ENCODE results near the gene SLC25A27.
A peak's percentile ranks its signal among the peaks of the same experiment; 100 is the strongest.

Gene SLC25A27

DNA sequence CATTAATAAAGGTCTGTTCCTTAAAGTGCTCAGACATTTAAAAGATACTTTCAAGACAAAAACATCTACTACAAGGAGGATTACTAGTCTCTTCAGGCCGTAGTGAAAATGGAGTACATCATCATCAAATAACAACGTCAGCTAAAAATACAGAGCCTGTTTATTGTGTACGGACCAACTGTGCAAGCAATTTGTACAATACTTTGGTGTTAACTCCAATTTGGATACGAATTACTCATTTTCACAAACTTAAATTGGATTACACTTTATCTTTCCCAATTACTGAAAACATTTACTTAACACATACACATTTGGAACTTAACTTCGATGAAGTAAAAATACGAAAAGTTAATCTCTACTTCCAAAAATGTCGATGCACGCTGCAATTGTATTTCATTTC is 959 bp upstream of the SLC25A27 start:
- no peak for DNase-seq

DNA sequence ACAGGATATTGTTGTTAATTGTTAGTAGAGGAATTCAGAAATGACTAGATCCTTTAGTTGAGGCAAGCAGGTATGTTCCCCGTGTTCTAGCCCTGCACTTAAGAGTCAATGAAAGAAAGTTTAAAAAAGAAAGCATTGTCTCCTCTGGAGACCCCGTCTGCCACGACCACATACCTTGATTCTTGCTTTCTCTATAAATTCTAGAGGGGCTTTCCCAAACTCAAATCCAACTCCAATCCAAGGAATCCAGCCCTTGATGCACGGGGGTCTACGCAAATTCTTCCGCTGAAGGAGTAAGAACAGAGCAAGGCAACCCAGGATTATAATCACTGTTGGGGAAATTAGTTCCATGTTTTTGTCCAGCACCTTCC is 558 bp upstream of the SLC25A27 start:
- DNase-seq: no peak

DNA sequence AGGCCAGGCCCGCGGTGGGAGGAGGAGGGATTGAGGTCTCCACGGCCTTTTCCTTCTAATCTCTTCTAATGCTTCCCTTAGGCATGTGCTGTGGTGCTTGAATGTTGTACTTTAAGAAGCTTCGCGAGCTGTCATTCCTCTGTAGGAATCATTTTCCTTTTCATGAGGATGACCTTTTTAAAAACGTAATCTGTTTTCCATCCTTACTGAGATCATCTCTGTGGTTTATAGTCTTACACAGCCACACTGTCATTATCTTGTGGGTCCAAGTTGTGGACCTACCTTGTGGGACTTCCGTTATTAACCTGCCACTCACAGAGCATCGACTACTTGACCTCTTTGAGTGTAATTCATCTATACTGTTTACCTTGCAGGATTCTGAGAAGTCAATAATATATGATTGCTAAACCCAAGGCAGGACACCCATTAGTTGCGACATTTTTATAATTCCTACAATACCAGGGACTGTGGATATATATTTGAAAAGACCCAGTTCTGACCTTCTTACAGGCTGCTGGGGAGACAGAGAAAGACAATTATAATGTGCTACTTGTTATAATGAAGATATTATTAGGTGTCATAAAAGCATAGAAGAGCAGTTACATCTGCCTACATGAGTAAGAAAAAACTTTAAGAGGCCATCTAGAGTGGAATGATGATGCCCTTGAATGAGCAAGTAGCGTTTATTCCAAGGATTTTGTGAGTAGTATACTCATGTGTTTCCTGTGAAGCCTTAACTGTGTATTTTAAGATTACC is 842 bp downstream of the SLC25A27 start:
- DNase-seq: no peak

DNA sequence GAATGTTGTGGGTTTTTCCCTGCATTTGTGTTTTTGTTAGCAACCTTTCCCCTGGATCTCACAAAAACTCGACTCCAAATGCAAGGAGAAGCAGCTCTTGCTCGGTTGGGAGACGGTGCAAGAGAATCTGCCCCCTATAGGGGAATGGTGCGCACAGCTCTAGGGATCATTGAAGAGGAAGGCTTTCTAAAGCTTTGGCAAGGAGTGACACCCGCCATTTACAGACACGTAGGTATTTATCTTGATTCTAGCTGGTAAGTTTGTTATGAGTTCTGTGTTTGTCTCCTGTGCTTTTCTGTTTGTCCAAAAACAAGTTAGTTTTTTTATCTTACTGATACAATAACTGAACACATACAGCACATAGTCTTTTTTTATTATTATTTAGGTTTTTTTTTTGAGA is 3.0 kb downstream of the SLC25A27 start:
- no peak for DNase-seq

DNA sequence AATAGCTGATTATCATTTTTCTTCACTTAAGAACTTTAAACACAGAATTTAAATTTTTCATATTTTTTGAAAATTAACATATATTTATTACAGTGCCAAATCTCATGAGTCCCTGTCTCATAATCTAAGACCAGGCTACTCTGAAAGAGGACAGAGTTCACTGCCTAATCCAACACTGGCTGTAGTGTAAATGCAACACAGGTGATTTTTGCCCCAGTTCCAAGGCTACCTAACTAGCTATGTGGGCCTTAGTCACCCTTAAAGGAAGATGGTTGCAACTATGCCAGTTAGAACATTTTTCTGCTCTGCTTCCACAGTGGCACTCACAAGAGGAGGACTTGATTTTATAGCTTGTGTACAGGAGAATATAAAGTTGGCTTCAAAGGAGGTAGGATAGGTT is 4.9 kb downstream of the SLC25A27 start:
- DNase-seq: no peak

DNA sequence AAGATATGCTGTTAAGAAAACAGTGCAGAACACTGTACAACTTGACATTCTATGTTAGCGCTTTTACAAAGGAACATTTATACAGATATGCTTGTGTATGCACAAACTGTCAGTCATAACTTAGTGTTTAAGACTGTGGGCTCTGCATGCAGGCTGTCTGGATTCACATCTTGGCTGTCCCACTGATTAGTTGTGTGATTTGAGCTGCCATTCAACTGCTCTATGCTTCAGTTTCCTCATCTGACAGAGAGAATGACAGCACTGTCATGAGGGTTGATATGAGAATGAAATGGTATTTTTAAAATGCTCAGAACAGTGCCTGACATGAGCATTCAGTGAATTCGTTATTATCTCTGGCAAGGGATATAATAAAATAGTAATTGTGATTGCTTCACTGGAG is 8.7 kb downstream of the SLC25A27 start:
- no peak for DNase-seq

DNA sequence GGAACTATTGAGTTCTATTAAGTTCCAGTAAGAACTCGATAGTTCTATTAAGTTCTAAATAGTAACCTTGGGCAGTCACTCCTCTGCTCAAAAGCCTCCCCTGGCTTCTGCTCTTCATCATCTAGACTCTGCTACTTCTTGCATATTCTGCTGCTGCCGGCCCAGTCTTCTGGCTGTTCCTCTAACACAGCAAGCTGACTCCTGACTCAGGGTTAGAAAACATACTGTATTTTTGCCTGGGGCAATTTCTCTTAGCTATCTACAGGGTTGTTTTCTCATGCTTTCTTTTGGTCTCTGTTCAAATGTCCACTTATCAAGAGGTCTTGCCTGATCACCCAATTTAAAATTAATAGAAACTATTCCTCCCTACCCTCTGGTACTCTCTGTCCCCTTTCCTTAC is 14.6 kb downstream of the SLC25A27 start:
- no peak for DNase-seq

DNA sequence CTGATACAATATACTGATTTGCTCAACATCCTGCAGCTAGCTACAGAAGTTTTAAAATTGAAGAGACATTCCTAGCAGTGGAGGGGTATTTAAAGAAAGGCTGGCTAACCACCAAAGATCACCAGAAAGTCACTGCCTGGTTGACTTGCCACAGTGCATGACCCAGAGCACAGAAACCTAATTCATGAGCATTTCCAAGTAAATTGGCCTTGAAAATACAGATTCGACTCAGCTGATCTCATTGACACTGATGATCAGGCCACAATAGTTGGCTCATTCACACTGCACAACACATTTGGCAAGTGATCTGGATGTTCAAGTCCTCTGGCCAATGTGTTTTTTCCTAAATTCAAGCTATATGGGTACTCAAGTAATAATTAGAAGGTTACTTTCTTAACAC is 21.6 kb downstream of the SLC25A27 start:
- DNase-seq: no peak

DNA sequence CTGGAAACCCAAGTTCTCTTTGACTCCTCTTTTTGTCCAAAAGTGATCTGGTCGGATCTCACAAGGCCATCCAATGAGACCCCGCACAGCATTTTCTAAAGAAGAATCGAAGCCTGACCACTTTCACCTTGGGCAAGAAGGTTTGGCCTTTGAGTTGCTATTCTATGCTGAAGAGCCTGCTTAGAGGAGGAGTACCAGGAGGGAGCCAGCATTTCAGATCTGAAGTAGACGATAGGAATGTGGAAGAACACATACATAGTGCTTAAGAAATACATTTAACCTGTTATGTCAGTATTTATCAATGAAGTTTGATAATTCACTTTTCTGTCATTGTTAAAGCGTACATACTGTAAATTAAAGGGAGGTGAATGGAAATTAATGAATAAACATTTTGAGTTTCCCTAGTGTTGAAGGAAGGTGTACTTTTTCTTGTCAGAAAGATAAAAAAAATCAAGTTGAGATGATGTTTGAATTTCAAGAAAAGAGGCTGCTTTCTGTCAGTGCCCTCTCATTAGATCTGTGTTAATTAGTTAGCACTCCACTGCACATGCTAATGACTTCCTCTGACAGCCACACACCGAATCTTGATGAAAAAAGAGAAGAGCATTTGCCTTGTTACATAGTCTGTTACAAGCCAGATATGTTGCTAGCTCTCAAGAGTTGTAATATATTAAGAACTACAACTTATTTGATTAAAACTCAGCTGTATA is 24.0 kb downstream of the SLC25A27 start:
- no peak for DNase-seq

DNA sequence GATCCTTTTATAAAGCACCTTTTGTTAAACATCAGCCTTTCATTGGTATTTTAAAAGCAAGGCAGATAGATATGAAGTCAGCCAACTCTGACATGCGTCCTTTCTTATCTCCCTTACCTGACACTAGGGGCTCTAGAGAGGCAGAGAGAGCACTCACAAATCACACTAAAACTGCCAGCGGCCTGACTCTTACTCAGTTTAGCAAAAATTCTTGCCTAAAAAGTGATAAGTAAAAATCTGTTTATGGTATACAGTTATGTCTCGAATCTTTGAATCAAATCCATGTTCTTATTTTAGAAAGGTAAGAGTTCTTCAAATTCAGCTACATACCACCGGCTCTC is 24.5 kb downstream of the SLC25A27 start:
- no peak for DNase-seq

DNA sequence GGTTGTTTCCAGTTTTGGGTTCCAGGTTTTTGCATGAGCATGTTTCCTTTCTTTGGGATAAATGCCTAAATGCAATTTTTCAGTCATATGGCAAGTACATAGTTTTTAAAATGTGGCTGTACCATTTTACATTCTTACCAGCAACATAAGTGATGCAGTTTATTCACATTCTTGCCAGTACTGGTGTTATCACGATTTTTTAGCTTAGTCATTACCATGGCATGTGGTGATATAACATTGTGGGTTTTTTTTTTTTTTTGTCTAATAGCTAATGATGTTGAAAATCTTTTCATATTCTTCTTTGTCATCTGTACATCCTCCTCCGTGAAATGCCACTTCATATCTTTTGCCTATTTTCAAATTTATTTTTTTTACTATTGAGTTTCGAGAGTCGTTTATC is 32.0 kb downstream of the SLC25A27 start:
- no peak for DNase-seq

DNA sequence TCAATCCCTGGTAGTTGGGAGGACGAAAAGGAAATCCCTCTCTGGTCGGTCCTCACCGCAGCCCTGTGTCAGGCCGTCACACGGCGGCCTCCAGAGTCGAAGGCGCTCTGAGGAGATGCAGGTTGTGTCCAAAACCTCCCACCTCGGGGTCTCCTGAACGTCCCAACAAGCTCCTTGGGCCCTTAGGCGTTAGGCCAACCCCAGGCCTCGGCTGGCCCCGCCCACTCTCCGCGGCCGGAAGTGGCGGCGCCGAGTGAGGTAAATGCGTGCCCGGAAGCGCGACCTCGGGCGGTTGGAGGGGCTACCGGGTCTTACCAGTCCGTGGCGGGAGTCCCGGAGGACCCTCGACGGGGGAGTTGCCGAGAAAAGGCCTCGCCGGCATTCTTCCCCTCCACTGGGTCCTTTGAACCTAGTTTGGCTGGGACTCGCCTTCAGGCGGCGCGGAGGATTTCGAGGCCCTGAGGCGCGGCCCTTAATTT is 34.9 kb downstream of the SLC25A27 start, which contains the start of gene TDRD6:
TDRD6 (plus strand) TSS at position 267 of the 479 bp plus-strand sequence. CDS start 244 bp downstream, outside the sequence.
- DNase-seq: no peak

DNA sequence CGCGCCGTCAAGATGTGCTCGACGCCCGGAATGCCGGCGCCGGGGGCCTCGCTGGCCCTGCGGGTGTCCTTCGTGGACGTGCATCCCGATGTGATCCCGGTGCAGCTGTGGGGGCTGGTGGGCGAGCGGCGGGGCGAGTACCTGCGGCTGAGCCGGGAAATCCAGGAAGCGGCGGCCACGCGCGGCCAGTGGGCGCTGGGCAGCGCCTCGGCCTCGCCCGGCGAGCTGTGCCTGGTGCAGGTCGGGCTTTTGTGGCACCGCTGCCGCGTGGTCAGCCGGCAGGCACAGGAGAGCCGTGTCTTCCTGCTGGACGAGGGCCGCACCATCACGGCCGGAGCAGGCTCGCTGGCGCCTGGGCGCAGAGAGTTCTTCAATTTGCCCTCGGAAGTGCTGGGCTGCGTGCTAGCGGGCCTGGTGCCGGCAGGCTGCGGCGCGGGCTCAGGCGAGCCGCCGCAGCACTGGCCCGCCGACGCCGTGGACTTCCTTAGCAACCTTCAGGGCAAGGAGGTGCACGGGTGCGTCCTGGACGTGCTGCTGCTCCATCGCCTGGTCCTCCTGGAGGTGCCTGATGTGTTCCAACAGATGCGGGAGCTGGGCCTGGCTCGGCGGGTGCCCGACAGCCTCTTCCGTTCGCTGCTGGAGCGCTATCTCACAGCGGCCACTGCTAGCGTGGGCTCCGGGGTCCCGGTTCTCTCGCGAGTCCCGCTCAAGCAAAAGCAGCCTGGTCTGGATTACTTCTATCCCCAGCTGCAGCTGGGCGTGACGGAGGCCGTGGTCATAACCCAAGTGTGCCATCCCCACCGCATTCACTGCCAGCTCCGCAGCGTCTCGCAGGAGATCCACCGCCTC is 35.6 kb downstream of the SLC25A27 start:
- no peak for DNase-seq

DNA sequence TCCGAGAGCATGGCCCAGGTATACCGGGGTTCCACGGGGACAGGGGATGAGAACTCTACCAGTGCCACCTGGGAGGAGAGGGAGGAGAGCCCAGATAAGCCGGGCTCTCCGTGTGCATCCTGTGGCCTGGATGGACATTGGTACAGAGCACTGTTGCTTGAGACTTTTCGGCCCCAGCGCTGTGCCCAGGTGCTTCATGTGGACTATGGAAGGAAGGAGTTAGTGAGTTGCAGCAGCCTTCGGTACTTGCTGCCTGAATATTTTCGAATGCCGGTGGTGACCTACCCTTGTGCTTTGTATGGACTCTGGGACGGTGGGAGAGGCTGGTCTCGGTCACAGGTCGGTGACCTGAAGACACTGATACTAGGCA is 36.2 kb downstream of the SLC25A27 start:
- no peak for DNase-seq

DNA sequence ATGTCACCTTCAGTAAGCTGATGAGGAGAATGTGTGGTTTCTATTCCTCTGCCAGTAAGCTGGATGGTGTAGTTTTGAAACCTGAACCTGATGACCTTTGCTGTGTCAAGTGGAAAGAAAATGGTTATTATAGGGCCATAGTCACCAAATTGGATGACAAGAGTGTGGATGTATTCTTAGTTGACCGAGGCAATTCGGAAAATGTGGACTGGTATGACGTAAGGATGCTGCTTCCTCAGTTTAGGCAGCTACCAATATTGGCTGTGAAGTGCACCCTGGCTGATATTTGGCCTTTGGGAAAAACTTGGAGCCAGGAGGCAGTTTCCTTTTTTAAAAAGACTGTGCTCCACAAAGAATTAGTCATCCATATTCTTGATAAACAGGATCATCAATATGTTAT is 36.9 kb downstream of the SLC25A27 start:
- no peak for DNase-seq

DNA sequence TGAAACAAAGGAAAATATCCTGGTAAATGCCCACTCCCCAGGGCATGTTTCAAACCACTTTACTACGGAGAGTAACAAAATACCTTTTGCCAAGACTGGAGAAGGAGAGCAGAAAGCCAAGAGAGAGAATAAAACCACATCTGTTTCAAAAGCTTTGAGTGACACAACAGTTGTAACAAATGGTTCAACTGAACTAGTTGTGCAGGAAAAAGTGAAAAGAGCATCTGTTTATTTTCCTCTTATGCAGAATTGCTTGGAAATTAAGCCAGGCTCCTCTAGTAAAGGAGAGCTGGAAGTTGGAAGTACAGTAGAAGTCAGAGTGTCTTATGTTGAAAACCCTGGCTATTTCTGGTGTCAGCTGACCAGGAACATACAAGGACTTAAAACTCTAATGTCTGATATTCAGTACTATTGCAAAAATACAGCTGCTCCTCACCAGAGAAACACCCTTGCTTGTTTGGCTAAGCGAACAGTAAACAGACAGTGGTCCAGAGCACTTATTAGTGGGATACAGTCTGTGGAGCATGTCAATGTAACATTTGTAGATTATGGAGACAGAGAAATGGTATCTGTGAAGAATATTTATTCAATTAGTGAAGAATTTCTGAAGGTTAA is 37.5 kb downstream of the SLC25A27 start:
- no peak for DNase-seq

DNA sequence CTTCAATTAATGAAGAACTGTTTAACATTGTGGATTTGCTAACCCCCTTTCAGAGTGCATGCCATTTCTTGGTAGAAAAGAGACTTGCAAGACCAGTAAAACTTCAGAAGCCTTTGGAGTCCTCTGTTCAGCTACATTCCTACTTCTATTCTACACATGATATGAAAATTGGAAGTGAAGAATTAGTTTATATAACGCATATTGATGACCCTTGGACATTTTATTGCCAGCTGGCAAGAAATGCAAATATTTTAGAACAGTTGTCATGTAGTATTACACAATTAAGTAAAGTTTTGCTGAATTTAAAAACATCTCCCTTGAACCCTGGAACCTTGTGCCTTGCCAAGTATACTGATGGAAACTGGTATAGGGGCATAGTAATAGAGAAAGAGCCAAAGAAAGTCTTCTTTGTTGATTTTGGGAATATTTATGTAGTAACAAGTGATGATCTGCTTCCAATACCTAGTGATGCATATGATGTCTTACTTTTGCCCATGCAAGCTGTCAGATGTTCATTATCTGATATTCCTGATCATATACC is 38.2 kb downstream of the SLC25A27 start:
- no peak for DNase-seq

DNA sequence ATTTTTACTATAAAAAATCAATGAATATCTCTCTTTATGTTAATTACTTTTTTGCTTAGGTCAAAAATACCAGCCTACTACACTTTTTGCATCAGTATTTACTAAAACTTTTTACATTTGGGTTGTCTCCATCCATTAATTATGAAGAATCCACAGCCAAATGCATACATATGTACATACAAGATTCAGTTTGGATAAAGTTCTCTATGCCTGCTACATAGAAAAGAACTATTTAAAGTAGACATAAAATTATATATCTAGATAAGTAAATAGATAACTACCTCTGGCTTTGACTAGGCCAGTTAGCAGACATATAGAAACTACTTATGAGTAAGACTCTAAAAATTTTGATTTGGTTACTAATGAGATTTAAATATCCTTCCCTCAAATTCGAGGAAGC is 47.2 kb downstream of the SLC25A27 start:
- DNase-seq: no peak

DNA sequence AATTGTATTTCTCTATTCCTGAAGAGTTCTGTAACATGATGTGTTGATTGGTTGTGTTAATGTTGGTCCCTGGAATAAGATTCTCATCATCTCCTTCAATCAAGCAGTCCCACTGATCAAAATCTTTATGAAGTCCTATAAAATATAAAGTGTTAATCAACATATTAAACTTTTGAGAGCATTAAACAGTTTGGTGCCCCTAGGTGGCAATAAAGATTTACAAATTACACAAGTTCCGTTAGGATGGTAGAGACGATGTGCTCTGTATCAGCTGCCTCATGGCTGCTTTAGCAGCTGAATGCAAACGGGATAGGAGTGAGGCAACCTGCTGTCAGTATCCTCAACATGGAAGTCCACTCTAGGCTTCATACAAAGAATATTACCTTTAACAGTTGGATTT is 51.8 kb downstream of the SLC25A27 start:
- DNase-seq: peak; percentile 1

DNA sequence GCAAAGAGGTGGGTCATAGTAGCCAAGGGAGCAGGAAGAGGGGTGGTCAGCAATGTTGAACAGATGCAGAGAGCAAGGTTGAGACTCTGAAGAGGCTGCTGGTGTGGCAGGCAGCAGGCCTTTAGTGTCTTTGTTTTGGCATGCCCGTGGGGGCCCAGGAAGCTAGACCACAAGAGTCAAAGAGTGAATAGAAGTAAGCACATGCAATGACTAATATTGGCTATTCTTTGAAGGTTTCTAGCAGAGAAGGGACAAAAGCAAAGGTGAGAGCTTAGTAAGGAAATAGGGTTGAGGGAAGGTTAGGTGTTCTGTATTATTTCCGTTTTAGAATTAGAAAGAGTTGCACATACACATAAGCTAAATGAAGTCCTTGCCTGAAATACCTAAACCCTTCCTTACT is 53.7 kb downstream of the SLC25A27 start:
- DNase-seq: no peak

DNA sequence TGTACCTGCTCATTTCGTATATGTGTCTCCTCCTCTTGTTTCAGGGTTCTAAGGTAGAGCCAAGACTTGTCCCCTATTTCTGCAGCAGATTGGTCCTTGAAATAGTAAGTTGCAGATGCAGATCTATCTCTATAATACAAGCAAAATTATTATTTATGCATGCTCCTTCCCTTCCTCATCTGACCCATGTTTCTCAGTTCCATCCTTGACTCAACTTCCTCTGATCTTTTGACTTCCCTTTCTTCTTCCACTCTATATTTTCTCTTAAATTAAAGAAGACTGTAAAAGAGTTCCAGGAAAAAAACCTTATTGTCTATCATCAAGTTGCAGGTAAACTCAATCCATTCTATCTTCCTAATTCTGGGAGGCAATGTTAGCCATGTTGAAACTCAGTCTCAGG is 58.7 kb downstream of the SLC25A27 start:
- DNase-seq: no peak

DNA sequence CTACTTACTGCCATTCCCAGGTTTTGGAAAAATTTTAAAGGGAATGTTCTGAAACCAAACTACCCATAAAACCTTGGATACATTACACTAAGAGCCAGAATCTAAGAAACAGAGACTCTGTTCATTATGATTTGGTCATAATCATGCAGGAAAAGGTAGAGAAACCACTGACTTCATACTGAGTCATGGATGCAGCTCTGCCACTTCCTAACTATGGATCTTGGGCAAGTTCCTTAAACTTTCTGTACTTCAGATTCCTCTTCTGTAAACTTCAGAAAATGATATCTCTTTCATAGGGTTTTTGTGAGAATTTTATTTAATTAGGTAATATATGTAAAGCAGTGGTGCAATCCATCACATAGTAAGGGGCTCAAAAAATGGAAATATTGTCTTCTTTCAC is 62.4 kb downstream of the SLC25A27 start:
- DNase-seq: no peak

DNA sequence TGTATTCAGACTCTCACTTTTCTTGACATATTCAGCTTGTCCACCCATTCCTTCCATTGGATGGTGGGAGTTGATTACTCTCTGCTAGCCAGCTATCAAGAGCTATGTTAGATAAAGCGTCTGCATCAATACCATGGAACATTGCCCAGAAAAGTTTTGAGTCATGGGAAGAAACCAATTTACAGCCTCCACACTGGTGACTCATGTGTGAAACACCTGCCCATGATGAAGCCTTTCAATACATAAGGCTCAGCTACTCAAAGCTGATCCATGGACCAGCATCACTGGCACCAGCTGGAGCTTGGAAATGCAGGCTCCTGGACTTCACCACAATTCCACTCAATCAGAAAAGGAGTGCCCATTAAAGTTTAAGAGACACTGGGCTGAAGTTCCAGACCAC is 66.3 kb downstream of the SLC25A27 start:
- no peak for DNase-seq
